DMS 273 (cell line): ENCODE data around the gene SLC15A3.
A peak's percentile ranks its signal among the peaks of the same experiment; 100 is the strongest.

Experiments used
- DNase-seq: peaks from one replicate; lab custom pipeline; 2025; ENCODE audit not compliant: unreplicated experiment; lab: John Stamatoyannopoulos, UW

Gene SLC15A3

DNA sequence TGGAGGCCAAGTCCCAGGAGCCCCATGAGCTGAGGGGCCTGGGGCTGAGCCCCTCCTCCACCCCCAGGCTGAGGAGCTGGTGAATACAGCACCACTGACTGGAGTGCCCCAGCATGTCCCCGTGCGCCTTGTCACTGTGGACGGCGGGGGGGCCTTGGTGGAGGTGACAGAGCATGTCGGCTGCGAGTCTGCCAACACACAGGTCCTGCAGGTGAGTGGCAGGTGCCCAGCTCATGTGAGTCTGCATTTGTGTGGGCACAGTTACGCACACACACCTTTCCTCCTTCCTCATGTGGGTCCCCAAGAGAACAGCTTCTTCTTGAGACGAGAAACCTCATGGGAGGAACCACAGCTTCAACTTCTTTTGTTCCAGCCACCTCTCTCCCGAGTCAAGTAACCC lies 20.1 kb downstream of the SLC15A3 start:
- no peak for DNase-seq

GRCh38 chr11:60930394-60930793 lies 21.6 kb downstream of the SLC15A3 start:
- no peak for DNase-seq

- DNase-seq: no peak
Measured at GRCh38 chr11:60929764-60930163, 22.2 kb downstream of the SLC15A3 start.

GRCh38 chr11:60928563-60929001 lies 23.4 kb downstream of the SLC15A3 start:
- DNase-seq: no peak

- DNase-seq: no peak
Measured at GRCh38 chr11:60927600-60927999, 24.4 kb downstream of the SLC15A3 start.

DNA sequence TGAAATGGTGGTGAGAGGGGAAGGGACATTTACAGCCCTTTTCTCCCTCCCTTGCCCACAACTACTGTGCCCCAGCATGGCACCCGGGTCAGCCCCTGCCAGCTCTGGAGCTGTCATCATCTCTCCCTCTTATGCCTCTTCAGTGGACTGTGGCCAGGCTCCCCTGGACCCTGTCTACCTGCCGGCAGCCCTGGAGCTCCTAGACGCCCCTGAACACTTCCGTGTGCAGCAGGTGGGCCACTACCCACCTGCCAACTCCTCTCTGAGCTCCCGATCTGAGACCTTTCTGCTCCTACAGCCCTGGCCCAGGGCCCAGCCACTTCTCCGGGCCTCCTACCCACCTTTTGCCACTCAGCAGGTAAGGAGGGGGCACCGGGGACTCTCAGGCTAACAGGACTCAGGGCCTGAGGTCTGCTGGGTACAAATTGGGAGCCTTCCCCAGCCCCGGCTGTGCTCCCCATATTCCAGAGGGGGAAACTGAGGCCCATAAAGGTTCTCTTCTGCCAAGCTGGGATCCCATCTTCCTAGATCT lies 24.8 kb downstream of the SLC15A3 start:
- no peak for DNase-seq

- no peak for DNase-seq
Measured at GRCh38 chr11:60926500-60926899, 25.5 kb downstream of the SLC15A3 start.

DNA sequence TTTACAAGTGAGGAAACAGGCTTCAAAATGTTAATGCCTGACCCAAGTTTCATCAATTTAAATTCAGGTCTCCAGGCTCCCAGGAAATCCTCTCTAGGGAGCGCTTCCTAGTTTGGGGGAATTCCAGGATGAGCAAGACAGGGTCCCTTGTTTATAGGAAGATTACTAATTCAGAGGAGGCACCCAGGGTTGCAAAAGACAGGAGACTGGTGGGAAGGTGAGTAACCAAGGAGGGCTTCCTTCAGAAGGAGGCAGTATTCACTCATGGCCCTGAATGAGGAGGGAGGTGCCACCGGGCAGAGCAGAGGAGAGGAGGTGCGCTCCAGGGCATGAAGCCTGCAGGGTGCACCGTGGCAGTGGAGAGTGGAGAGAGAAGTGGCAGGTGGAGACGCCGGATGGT lies 26.1 kb downstream of the SLC15A3 start:
- DNase-seq: no peak

- peak; percentile 43 for DNase-seq
Measured at GRCh38 chr11:60924906-60925853, 26.8 kb downstream of the SLC15A3 start.

GRCh38 chr11:60924110-60924905 lies 27.7 kb downstream of the SLC15A3 start, which contains the start of gene TMEM132A:
TSS of gene TMEM132A (plus strand) at chr11:60924460. CDS start at chr11:60924634, 174 bp downstream.
- peak; percentile 86 for DNase-seq

DNA sequence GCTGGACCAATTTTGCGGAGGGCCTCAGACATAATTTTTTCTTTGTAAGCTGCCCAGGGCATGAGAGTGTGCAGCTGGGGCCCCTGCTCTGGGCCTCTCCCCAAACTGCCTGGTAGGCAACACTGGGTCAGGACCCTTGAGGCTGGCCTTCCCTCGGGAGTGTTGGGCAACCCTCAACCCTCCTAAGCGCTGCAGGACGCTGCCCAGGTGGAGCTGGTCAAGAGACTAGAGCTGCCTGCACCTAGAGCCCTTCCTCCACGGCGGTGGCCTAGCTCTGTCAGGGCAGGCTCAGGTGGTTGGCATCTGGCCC lies 28.2 kb downstream of the SLC15A3 start:
- DNase-seq: no peak

DNA sequence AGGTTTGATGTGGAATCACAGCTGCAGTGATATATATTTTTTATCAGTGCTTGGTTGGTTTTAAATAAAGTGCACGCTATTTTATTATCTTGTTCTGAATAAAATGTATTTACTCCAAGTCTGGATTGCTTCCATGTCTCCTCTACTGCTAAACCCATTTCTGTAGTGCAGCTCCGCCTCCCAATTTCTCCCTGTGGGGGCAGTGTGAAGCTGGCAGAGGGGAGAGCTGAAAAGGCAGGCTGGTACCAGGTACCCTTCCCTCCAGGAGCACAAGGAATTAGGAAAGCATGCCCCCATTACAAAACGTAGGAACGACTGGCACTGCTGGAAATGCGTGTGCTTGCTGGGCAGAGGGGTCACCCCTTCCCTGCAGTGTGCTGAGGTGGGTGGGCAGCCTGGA lies 28.6 kb downstream of the SLC15A3 start:
- peak; percentile 55 for DNase-seq

- DNase-seq: no peak
Measured at GRCh38 chr11:60922906-60923305, 29.1 kb downstream of the SLC15A3 start.

GRCh38 chr11:60921777-60922335 lies 30.1 kb downstream of the SLC15A3 start:
- DNase-seq: no peak

DNA sequence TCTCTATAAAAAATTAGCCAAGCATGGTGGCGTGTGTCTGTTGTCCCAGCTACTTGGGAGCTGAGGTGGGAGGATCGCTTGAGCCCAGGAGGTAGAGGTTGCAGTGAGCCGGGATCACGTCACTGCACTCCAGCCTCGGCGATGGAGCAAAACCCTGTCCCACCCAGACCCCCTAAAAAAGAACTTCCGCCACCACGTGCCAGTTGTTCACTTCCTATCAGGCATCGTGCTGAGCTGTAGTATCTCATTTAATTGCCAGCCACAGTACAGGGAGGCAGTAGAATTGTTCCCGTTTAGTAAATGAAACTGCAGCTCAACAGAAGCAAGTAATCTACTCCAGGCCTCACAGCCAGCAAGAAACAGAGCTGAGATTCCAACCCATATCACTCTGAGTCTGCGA lies 30.7 kb downstream of the SLC15A3 start:
- DNase-seq: no peak

- no peak for DNase-seq
Measured at GRCh38 chr11:60919956-60920355, 32.0 kb downstream of the SLC15A3 start.

DNA sequence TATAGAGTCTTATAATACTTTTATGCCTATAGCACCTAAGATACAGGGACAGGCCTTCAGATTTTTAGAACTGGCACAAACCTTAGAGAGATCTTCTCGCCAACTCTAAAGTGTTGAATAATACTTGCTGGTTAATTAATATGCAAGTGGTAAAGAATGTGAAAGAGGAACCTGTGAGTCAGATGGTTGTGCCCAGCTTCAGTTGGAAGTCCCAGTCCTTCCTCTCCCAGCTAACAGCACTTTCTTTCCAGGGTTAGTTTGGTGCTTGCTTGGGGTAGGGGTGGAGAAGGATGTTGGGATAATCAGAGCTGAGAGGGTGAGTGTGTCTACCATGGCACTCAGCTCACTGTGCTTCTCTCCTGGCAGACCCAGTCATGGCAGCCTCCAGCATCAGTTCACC lies 32.7 kb downstream of the SLC15A3 start:
- DNase-seq: no peak

GRCh38 chr11:60918939-60919265 lies 33.1 kb downstream of the SLC15A3 start:
- no peak for DNase-seq

DNA sequence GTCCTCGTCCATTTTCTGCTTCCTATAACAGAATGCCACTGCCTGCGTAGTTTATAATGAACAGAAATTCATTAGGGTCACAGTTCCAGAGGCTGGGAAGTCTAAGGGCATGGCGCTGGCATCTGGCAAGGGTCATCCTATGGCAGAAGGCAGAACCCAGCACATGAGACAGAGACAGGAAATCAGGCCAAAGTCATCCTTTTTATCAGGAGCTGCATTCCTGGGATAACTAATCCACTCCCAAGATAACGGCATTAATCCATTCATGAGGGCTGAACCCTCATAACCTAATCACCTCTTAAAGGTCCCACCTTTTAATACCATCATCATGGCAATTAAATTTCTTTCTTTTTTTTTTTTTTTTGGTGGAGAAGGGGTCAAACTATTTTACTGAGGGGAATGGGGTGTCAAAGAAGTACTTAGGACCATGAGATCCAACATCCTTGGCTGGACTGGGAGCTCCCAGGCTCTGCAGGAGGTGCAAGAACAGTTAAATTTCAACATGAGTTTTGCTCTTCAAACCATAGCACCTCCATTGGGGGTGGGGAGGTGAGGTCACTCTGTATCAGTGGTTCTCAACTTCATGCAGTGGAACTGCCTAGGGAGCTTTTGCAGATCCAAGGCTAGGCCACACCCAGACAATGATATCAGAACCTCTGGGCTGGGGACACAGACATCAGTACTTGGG lies 33.6 kb downstream of the SLC15A3 start:
- DNase-seq: no peak

DNA sequence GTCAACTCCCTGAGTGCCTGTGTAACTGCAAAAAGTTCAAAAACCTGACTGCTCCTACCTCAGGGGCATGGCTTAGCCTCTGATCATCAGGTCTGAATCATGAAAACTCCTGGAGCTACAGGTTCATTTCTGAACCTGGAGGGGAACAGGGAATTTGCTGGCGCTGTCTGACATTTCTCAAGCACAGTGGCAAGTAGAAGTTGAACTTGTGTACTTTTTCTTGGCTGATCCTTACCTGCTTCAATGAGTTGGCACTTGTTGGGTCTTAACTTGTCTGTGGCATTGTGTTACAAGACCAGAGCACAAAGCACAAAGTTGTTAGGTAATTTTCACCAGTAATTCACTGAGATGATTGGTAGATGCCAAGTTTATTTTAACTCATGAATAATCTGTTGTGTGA lies 34.7 kb downstream of the SLC15A3 start:
- DNase-seq: no peak

DNA sequence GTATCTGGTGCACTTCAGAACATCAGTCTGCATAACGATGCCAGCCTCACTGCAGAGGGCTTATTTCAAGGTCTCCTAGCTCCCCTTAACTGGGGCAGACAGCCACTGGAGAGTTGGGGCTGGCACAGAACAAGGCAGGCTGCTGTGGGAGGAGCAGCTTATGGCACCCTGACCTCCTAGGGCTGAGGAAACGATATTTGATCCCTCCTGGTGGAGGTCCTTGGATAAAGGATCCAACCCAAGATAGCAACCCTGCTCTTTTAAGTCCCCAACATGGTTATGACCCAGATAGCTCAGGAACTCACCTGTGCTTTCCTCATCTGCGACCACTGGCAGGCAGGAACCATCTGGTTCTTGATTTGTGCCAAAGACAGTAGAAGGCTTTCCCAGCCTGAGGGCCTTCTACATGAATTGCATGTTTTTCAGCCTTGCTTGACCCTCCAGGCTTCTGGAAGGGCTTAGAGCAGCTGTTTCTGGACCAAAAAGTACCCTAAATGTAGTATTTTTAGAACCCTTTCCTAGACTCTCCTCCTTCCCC lies 35.2 kb downstream of the SLC15A3 start:
- peak; percentile 27 for DNase-seq
